Hematopoietic multipotent progenitor cell treated with erythropoietin and hydrocortisone succinate and interleukin-3 and kit ligand, for 6 days (in vitro differentiated cells): ENCODE measurements around the gene DHRS13.
"Not testable (repeated sequence)": the region's sequence is repeated elsewhere in the genome, so short reads cannot be mapped to it uniquely, and the experiment has no call there.

Experiments used
- DNase-seq: peaks from one replicate; pipeline ENCODE4 v3.0.0-alpha.2; 2015

DHRS13 gene

DNA sequence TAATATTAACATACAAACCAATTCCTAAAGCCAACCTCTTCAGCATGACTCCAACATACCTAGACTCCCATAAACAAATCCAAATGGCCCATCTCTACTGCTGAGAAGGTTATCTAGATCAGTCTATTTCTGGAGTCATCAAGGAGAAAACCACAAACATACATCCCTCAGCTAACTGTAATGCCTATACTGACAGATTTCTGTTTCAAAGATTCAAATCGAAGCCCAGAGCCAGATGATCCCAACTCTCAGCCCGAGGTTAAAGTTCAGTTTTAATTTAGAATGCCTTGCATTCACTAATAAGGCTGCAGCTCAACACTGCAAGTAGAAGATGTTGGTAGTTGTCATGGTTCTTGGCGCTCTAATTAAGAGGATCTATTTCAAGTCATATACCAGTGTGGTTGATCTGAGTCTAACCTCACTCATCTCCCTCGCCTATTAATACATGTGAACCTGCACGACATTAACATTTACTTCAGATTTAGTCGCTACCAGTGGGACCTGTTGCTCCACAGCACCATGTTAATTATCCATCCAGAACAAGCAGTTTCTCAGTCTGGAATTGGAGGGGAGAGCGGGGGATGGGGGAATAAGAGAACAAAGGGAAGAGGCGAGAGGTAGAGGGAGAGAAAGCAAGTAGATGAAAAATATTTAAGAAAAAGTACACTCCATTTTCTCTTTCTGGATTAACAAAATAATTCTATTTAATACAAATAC is 33.0 kb upstream of the DHRS13 start:
- no peak for DNase-seq

GRCh38 chr17:28934508-28934907 is 31.6 kb upstream of the DHRS13 start:
- DNase-seq: not testable (repeated sequence)

DNA sequence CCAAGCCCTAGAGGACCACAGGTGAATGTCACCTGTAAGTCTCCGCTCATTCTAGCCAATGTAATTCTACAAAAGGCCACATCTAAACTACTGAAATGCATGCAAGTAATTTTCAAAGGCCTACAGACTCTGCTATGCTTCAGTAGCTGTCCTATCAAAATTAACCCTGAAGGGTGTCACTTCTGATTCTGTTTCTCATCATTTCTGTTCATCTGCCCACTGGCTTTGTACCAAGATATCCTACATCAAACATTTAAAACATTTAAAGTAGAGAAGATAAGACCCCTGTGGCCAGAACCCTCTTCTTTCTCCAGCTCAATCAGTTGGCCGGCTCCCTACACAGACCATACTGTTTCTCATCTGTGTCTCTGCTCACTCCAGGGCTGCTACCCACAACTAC is 26.9 kb upstream of the DHRS13 start:
- peak; percentile 32 for DNase-seq

GRCh38 chr17:28928061-28928460 is 25.2 kb upstream of the DHRS13 start:
- DNase-seq: no peak

- no peak for DNase-seq
These were observed 23.9 kb upstream of the DHRS13 start for GRCh38 chr17:28926786-28927185.

DNA sequence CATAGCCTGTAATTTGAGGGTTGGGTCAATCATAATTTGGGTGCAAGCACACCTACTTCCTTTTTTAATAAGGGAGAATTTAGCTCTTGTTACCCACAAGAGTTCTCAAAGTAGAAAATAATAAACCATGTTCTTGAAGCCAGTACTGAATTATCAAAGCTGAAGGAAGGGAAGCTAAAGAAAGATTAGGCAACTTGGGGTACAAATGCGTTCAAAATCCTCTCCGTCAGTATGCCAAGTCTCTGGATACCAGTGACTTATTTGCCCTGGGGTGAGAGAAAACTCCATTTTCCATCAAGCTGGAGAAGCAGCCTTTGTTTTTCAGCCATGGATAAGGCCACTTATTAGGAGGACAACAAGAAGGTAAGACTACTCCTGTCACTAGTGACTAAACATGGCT is 23.5 kb upstream of the DHRS13 start:
- no peak for DNase-seq

DNA sequence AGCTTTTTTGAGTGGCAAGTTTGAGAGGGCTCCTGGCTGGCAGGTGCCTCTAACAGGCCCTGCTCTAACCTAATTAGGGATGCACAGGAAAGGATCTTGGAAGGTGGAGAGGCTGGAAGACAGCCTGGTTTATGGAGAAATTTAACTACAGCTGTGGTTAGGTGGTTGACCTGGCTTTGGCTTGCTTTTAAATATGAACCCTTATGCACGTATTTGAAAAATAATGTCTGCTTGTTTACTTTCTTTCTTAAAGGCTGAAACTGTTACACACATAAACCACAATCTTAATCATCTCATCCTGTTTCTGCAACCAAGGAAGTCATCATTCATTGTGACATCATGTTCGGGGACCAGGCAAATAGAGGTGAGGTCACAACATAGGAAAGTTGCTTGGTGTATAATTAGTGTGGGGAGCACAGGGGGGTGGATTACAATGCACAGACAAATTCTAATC is 23.1 kb upstream of the DHRS13 start:
- peak; percentile 74 for DNase-seq

DNA sequence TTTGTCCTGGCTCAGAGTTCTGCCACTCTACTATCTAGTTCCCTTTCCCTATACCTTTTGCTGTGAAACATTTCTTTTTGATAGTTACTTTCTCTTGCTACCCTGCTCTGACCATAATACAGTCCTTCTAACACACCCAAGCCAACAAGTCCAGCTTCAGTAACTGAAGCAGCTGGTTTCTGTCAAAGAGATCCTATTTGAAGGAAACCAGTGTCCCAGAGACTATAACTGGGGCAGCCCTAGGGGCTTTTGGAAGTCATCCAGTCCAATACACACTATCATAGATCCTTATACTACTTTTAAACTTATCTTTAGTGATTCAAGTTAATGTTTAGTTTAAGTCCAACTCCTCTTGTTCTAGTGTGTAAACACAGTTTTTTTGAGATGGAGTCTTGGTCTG is 17.3 kb upstream of the DHRS13 start:
- DNase-seq: no peak

GRCh38 chr17:28918295-28918694 is 15.4 kb upstream of the DHRS13 start:
- DNase-seq: no peak

- DNase-seq: no peak
These were observed 14.6 kb upstream of the DHRS13 start for GRCh38 chr17:28917465-28917864.

DNA sequence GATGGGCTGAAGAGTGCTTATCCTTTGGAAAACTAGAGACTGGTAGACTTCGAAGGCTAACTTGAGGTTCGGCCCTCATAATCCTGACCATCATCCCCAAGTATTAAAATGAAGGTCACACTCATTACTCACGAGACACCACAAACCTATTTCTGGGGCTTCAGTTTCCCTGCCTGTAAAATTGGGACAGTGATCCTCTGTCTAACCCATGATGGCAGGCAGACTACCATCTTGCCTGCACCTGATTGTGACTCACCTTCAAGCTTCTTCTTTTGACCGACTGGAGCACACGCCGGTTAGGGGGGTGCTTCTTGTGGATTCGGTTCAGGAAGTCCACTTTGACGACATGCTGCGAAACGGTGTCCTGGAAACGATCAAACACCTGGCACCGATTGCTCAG is 14.2 kb upstream of the DHRS13 start:
- no peak for DNase-seq

DNA sequence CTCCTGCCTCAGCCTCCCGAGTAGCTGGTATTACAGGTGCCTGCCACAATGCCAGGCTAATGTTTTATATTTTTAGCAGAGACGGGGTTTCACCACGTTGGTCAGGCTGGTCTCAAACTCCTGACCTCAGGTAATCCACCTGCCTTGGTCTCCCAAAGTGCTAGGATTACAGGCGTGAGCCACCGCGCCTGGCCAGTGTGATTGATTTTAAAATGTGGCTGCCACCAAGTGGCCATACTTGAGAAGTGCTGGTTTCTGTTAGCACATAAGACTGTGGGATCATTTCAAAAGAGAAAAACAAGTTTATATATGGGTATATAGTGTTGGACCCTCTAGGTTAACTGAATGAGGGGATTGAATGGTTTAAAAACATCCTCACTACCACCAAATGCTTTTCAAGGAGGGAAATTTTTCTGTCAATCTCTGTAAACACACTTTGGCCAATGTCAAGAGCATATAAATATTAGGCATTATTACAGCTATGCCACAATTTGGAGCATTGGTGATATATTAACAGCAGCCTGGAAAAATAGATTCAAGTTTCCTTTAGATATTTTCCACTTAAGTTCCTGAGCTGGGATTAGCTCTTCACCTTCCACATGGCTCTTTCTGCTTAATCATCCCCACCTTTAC is 13.5 kb upstream of the DHRS13 start:
- DNase-seq: peak; percentile 78

GRCh38 chr17:28912938-28913333 is 10.1 kb upstream of the DHRS13 start:
- DNase-seq: no peak

DNA sequence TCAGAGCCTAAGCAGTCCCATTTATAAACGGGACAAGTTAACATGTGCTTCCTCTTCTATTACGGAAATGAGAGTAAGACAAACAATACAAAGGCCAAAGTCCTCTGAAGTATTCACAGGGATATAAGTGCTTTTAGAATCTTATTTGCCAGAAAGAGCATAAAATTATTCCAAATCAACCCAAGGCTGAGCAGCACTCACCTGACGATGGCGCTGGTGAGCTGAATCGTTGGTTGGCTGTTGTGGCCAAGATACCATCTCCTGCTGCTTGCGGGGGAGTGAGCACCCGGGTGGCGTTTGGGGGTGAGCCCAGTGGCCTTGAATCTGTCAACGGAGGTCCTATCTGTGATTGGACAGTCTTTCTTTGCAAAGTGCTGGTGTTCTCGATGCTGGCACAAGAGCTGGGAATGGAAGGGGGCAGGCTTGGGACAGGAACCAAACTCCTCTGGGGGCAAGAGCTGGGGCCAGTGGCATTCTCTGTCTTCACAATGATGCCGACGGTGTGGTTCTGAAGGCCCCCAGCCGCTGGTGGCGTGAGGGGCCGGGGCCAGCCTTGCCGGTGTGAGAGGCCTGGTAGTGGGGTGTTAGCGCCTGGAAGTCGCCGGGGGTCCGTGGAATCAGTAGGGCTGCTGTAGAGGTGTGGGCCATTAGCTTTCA is 9.5 kb upstream of the DHRS13 start:
- DNase-seq: peak; percentile 61

GRCh38 chr17:28911411-28912045 is 8.6 kb upstream of the DHRS13 start:
- no peak for DNase-seq

DNA sequence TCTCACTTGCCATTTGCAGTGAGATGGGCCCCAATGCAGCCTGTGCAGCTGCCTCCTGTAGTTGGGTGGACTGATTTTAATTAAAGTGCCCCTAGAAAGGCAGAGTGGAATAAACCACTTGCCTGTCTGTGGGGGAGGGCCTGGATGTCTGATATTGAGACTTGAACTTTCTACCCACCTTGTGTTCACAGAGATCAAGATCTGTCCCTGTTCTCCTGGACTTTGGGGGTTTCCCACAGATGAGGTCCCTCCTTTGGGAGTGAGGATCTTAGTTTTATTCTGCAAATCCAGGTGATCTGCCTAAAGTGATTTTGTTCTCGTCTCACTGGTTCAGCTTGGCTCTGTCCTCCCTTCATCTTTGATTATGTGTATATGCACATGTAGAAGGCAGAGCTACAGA is 7.7 kb upstream of the DHRS13 start:
- no peak for DNase-seq

DNA sequence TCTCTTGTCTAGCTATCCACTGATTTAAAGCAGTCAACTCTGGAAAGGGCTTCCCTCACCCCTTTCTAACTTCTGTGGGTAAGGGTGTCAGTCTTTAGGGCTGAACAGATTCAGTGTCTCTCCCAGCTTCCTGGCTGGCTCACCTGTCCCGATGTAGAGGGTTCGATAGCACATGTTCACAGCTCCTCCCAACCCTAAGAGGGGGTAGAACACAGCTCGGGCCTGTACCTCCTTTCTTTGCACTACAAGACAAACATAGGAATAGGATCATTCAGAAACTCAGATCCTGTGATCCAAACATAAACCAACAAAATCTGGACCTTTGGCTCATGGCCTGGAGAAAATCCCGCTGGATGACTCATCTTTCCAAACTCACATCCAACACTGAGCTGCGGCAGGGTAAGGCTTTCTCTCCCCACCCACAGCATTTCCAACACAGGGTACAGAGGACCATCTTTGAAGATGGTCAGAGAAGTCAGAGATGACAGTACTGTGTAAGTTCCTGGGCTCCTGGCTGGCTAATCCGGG is 5.8 kb upstream of the DHRS13 start:
- no peak for DNase-seq

DNA sequence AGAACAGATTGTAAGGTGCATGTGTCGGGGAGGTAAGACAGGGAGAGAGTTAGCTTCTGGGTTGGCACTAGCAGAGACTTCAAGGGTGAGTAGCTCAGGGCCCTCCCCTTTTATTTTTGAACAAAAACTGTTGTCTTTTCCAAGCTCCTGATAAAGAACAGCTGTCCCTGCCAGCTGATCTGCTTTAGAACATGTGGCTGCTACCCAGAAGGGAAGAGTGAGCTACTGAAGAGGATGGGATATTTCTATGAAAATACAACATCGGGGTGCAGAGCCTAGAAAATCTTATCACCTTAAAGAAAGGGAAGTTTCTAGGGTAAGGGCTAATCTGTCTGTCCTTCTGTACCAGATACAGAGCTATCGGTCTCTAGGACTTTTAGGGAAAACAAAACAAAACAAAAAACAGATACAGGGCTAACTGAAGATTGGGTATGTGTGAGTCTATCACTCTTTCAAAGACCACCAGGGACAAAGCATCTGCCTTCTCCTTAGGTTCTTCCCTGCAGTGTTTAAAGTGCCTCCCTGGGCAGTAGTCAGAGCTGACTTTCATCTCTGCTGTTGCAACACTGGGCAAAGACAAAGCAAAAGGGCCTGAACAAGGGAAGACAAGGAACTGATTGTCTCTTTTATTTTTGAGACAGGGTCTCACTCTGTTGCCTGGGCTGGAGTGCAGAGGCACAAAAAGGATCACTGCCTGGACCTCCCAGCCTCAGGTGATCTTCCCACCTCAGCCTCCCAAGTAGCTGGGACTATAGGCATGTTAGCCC is 5.0 kb upstream of the DHRS13 start:
- DNase-seq: peak; percentile 81

DNA sequence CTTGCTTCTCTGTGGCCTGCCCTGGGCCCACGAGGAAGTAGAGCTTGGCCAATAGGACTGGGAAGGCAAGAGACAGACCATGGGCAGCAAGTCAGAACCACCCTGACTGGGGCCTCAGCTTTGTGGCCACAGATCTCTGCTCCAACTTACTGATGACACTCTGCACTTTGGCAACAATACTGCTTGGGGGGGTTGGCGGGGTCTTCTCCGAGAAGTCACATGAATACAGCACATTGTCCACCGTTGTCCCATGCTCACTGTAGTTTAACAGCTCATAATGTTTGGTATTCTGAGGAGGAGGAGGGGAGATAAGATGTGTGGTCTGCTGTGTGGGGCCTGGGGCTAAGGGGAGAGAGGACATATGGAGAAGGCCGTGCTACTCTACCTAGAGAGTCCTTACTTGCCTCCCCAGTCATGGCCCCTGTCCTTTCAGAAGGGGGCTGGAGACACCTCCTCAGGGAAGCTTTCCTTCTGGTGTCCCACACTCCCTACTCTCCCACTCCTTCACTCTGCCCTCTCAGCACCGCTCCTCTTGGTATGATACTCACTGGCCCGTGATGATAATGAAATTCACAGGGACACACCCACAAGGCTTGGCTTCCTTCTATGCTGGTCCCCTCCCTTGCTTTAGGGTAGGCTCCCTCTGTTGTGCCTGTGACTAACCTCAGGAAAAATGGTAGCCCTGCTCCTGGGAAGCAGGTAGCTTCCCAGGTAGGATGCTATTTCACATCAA is 4.0 kb upstream of the DHRS13 start:
- DNase-seq: peak; percentile 94

GRCh38 chr17:28906276-28906675 is 3.4 kb upstream of the DHRS13 start:
- no peak for DNase-seq

GRCh38 chr17:28904800-28905199 is 1.9 kb upstream of the DHRS13 start:
- DNase-seq: peak; percentile 65

- DNase-seq: not testable (repeated sequence)
These were observed 615 bp upstream of the DHRS13 start for GRCh38 chr17:28903546-28903841.
